HL-60/S4 treated with retinoic acid at 250 ng/mL for 4 days and 3 days (cell line): ENCODE results near the gene SUGCT.

Experiments used
- in situ Hi-C: fragments of 300-500 bp; cut with MboI; formaldehyde crosslinking; loops from 2 replicates; pipeline ENCODE4 v1.7.0; 2022; ENCODE audit warnings: low sequenced_read_pairs

SUGCT gene

GRCh38 chr7:40700653-40701421, 566.0 kb downstream of the SUGCT start:
- in situ Hi-C loops: no loop called here

- in situ Hi-C loops: no loop called here
Observed at GRCh38 chr7:40701836-40702551, 567.2 kb downstream of the SUGCT start.

- in situ Hi-C loops: no loop called here
Observed at GRCh38 chr7:40704172-40704571, 569.4 kb downstream of the SUGCT start.

- in situ Hi-C loops: no loop called here
Observed at GRCh38 chr7:40706829-40707228, 572.0 kb downstream of the SUGCT start.

- in situ Hi-C loops: no loop called here
Observed at GRCh38 chr7:40709062-40709964, 574.5 kb downstream of the SUGCT start.

- in situ Hi-C loops: no loop called here
Observed at GRCh38 chr7:40711706-40712105, 576.9 kb downstream of the SUGCT start.

GRCh38 chr7:40714363-40715052, 579.7 kb downstream of the SUGCT start:
- in situ Hi-C loops: no loop called here

GRCh38 chr7:40715053-40715430, 580.2 kb downstream of the SUGCT start:
- in situ Hi-C loops: no loop called here

- in situ Hi-C loops: no loop called here
Observed at GRCh38 chr7:40716052-40716451, 581.2 kb downstream of the SUGCT start.

- in situ Hi-C loops: no loop called here
Observed at GRCh38 chr7:40717242-40717641, 582.4 kb downstream of the SUGCT start.

- in situ Hi-C loops: no loop called here
Observed at GRCh38 chr7:40720416-40720815, 585.6 kb downstream of the SUGCT start.

- in situ Hi-C loops: no loop called here
Observed at GRCh38 chr7:40721342-40721949, 586.6 kb downstream of the SUGCT start.

GRCh38 chr7:40722242-40722641, 587.4 kb downstream of the SUGCT start:
- in situ Hi-C loops: no loop called here

- in situ Hi-C loops: no loop called here
Observed at GRCh38 chr7:40723829-40724228, 589.0 kb downstream of the SUGCT start.

- in situ Hi-C loops: no loop called here
Observed at GRCh38 chr7:40726559-40726958, 591.8 kb downstream of the SUGCT start.

- in situ Hi-C loops: no loop called here
Observed at GRCh38 chr7:40733114-40733513, 598.3 kb downstream of the SUGCT start.

- in situ Hi-C loops: no loop called here
Observed at GRCh38 chr7:40733578-40733977, 598.8 kb downstream of the SUGCT start.

GRCh38 chr7:40739257-40739656, 604.5 kb downstream of the SUGCT start:
- in situ Hi-C loops: no loop called here

GRCh38 chr7:40742270-40742669, 607.5 kb downstream of the SUGCT start:
- in situ Hi-C loops: no loop called here

- in situ Hi-C loops: no loop called here
Observed at GRCh38 chr7:40746841-40747556, 612.2 kb downstream of the SUGCT start.
